GM23338 (cell line): ENCODE results near the gene PPFIA1. TPM values are rescaled to one million over a fixed set of nuclear protein-coding genes. Genes with fewer than 3 reads are reported as not detected.

ENCODE experiments used
- ATAC-seq: fragments of 200-7000 bp; cut with Tn5 transposase; 3 replicates; pipeline ENCODE4 v1.9.1; 2020
- DNase-seq: peaks from one replicate; pipeline ENCODE4 v3.0.0-alpha.2; 2015; ENCODE audit warnings: low spot score
- H2AFZ ChIP-seq: fragments of 200-600 bp; sonication (generic); 2 replicates; pipeline ENCODE4 v1.8.0; 2016; ENCODE audit warnings: antibody characterized with exemption, mild to moderate bottlenecking, moderate library complexity
- H3F3A ChIP-seq: fragments of 200-600 bp; sonication (generic); replicated peaks from 2 replicates; pipeline ENCODE4 v1.8.0; 2017; ENCODE audit warnings: antibody characterized with exemption, mixed run types, low read depth
- H3K27ac ChIP-seq: fragments of 200-600 bp; sonication (generic); 2 replicates; pipeline ENCODE4 v1.6.1; 2016; ENCODE audit warnings: low read depth
- H3K27me3 ChIP-seq: fragments of 200-600 bp; sonication (generic); 2 replicates; pipeline ENCODE4 v1.8.0; 2016; ENCODE audit warnings: mild to moderate bottlenecking, mixed run types, moderate library complexity; ENCODE audit not compliant: insufficient read depth
- H3K36me3 ChIP-seq: fragments of 200-600 bp; sonication (generic); 2 replicates; pipeline ENCODE4 v1.8.0; 2016; ENCODE audit warnings: mild to moderate bottlenecking; ENCODE audit not compliant: insufficient read depth
- H3K4me1 ChIP-seq: fragments of 200-600 bp; sonication (generic); 2 replicates; pipeline ENCODE4 v1.8.0; 2016; ENCODE audit warnings: mild to moderate bottlenecking, moderate library complexity; ENCODE audit not compliant: insufficient read depth
- H3K4me2 ChIP-seq: fragments of 200-600 bp; sonication (generic); 2 replicates; pipeline ENCODE4 v1.7.1; 2017; ENCODE audit warnings: mixed run types
- H3K4me3 ChIP-seq: fragments of 200-600 bp; sonication (generic); 2 replicates; pipeline ENCODE4 v1.6.1; 2016; ENCODE audit warnings: mixed run types
- H3K79me2 ChIP-seq: fragments of 200-600 bp; sonication (generic); replicated peaks from 2 replicates; pipeline ENCODE4 v1.8.0; 2017; ENCODE audit warnings: mild to moderate bottlenecking; ENCODE audit not compliant: insufficient read depth
- H3K9me2 ChIP-seq: fragments of 200-600 bp; sonication (generic); 2 replicates; pipeline ENCODE4 v1.8.0; 2017; ENCODE audit not compliant: insufficient read depth
- H4K20me1 ChIP-seq: fragments of 200-600 bp; sonication (generic); replicated peaks from 2 replicates; pipeline ENCODE4 v1.8.0; 2017; ENCODE audit warnings: mild to moderate bottlenecking; ENCODE audit not compliant: insufficient read depth
- H3K27ac Mint-ChIP-seq: 2 replicates; pipeline ENCODE4 v1.8.0; 2020; ENCODE audit warnings: inconsistent platforms, mild to moderate bottlenecking, moderate library complexity, mixed read lengths
- H3K27me3 Mint-ChIP-seq: 3 replicates; pipeline ENCODE4 v1.8.0; 2022; ENCODE audit warnings: low read depth, mild to moderate bottlenecking, moderate library complexity, mixed read lengths, inconsistent platforms; ENCODE audit not compliant: insufficient read depth, poor library complexity
- H3K36me3 Mint-ChIP-seq: 3 replicates; pipeline ENCODE4 v1.8.0; 2021; ENCODE audit warnings: low read depth, mild to moderate bottlenecking, inconsistent platforms, moderate library complexity, mixed read lengths
- H3K4me1 Mint-ChIP-seq: 3 replicates; pipeline ENCODE4 v1.8.0; 2020; ENCODE audit warnings: mild to moderate bottlenecking, inconsistent platforms, mixed read lengths
- H3K4me3 Mint-ChIP-seq: 3 replicates; pipeline ENCODE4 v1.8.0; 2021; ENCODE audit warnings: moderate library complexity, mild to moderate bottlenecking, inconsistent platforms, mixed read lengths
- H3K9me3 Mint-ChIP-seq: 3 replicates; pipeline ENCODE4 v1.8.0; 2020; ENCODE audit warnings: moderate library complexity, mild to moderate bottlenecking, inconsistent platforms, mixed read lengths
- STAT1 ChIP-seq: IDR thresholded peaks from one replicate; pipeline ENCODE4 v1.6.1; 2016; ENCODE audit warnings: antibody characterized with exemption; ENCODE audit not compliant: unreplicated experiment
- ZNF114 ChIP-seq: fragments of 250-450 bp; sonication (Bioruptor Pico); IDR thresholded peaks from 2 replicates; pipeline ENCODE4 v1.5.0; 2020; ENCODE audit warnings: mild to moderate bottlenecking, moderate library complexity
- ZNF331 ChIP-seq: fragments of 250-450 bp; sonication (Bioruptor Pico); IDR thresholded peaks from 2 replicates; pipeline ENCODE4 v1.5.0; 2020; ENCODE audit warnings: low read depth, mild to moderate bottlenecking, moderate library complexity
- polyA plus RNA-seq: library from polyadenylated mRNA; unstranded; fragments of >200 nt; fragmentation: Nextera tagmentation; extraction: Ambion mirVana; gene quantifications from 2 replicates; pipeline ENCODE4 v1.2.1, GENCODE V29; 2016
- total RNA-seq: library from RNA; depleted of rRNA; stranded (reverse); fragments of >200 nt; shearing (Covaris generic); gene quantifications from 2 replicates; pipeline ENCODE4 v1.2.3, GENCODE V29; 2014
- TF ChIP-seq, protein P1 (sequence below), 2 experiments: fragments of 200-600 bp in 1 of 2; sonication (generic) in 1 of 2; conservative IDR thresholded peaks; 2 replicates each; pipeline versions ENCODE4 v1.5.1 to v1.6.1; 2016 to 2017; ENCODE audit warnings: antibody characterized with exemption in 2 of 2, low read depth in 2 of 2, mild to moderate bottlenecking in 2 of 2, moderate library complexity in 1 of 2
- TF ChIP-seq, protein P2 (sequence below): IDR thresholded peaks from 2 replicates; pipeline ENCODE4 v1.6.1; 2016; ENCODE audit warnings: antibody characterized with exemption
- TF ChIP-seq, protein P3 (sequence below): fragments of 250-450 bp; sonication (Bioruptor Pico); IDR thresholded peaks from 2 replicates; pipeline ENCODE4 v1.5.0; 2020; ENCODE audit warnings: mild to moderate bottlenecking, moderate library complexity

The PPFIA1 gene
- total and polyA plus RNA-seq, 2 experiments from 2014 or later: 41.7 to 62.0 TPM

DNA sequence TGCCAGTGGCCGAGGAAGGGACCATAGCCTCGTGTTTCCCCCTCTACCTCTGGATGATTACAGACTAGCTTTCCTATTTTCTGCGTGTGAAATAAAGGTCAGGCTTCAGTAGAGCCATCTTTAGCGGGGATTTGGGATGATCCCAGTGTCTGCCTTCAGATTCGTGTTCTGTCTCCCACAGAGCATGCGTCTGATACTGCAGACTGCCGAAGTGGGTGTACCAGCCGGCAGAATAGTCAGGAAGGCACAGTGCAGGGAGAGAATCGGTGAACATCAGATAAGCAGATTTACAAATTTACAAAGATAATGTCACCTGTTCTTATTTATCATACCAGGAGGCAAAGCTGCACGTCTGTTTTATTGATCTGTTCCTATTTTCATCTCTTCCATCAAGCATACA, 138.9 kb downstream of the PPFIA1 start (continued):
- TF ChIP-seq, protein P1, sequence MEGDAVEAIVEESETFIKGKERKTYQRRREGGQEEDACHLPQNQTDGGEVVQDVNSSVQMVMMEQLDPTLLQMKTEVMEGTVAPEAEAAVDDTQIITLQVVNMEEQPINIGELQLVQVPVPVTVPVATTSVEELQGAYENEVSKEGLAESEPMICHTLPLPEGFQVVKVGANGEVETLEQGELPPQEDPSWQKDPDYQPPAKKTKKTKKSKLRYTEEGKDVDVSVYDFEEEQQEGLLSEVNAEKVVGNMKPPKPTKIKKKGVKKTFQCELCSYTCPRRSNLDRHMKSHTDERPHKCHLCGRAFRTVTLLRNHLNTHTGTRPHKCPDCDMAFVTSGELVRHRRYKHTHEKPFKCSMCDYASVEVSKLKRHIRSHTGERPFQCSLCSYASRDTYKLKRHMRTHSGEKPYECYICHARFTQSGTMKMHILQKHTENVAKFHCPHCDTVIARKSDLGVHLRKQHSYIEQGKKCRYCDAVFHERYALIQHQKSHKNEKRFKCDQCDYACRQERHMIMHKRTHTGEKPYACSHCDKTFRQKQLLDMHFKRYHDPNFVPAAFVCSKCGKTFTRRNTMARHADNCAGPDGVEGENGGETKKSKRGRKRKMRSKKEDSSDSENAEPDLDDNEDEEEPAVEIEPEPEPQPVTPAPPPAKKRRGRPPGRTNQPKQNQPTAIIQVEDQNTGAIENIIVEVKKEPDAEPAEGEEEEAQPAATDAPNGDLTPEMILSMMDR (conservative IDR thresholded peaks at IDR 0.05; ENCODE audit: low read depth in 2 of 2): no peak
- TF ChIP-seq, protein P2, sequence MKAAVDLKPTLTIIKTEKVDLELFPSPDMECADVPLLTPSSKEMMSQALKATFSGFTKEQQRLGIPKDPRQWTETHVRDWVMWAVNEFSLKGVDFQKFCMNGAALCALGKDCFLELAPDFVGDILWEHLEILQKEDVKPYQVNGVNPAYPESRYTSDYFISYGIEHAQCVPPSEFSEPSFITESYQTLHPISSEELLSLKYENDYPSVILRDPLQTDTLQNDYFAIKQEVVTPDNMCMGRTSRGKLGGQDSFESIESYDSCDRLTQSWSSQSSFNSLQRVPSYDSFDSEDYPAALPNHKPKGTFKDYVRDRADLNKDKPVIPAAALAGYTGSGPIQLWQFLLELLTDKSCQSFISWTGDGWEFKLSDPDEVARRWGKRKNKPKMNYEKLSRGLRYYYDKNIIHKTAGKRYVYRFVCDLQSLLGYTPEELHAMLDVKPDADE: no peak
- TF ChIP-seq ZNF114: no peak
- no peak for TF ChIP-seq STAT1

DNA sequence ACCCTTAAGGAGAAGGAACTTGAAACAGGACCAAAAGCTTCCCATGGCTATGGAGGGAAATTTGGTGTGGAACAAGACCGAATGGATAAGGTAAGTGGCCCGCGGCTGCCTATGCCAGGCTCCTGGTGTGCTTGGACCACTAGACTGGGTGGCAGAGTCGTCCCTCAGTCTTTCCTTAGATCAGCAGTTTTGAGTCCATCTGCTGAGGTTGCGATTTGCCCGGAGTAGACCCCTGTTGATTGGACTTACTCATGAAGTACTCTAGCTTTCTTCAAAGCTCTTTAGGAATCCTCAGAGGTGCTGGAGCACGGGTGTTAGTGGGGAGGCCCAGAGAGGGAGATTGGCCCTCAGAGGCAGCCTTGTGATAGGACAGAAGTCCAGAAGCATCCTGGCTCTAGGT, 139.4 kb downstream of the PPFIA1 start:
- peaks cover 12% of the 10 kb centered on the region for H4K20me1 ChIP-seq
- no peak for ATAC-seq
- H3K9me3 Mint-ChIP-seq: no peaks in the 10 kb centered on the region

More for the DNA sequence above, 139.4 kb downstream of the PPFIA1 start:
- Histone ChIP-seq H3K27ac (no peak overlapping the region), H3K4me2 (no peak overlapping the region), H3K4me1 (no peaks in the 10 kb centered on the region), H3K36me3 (peaks cover 72% of the 10 kb centered on the region), H3K9me2 (no peaks in the 10 kb centered on the region), H3K79me2 (peaks cover 24% of the 10 kb centered on the region), H3K27me3 (no peaks in the 10 kb centered on the region), H3F3A (peaks cover 11% of the 10 kb centered on the region), H3K4me3 (no peak overlapping the region), H2AFZ (no peak overlapping the region)
- peaks cover 84% of the 10 kb centered on the region for H3K36me3 Mint-ChIP-seq
- TF ChIP-seq, protein P3, sequence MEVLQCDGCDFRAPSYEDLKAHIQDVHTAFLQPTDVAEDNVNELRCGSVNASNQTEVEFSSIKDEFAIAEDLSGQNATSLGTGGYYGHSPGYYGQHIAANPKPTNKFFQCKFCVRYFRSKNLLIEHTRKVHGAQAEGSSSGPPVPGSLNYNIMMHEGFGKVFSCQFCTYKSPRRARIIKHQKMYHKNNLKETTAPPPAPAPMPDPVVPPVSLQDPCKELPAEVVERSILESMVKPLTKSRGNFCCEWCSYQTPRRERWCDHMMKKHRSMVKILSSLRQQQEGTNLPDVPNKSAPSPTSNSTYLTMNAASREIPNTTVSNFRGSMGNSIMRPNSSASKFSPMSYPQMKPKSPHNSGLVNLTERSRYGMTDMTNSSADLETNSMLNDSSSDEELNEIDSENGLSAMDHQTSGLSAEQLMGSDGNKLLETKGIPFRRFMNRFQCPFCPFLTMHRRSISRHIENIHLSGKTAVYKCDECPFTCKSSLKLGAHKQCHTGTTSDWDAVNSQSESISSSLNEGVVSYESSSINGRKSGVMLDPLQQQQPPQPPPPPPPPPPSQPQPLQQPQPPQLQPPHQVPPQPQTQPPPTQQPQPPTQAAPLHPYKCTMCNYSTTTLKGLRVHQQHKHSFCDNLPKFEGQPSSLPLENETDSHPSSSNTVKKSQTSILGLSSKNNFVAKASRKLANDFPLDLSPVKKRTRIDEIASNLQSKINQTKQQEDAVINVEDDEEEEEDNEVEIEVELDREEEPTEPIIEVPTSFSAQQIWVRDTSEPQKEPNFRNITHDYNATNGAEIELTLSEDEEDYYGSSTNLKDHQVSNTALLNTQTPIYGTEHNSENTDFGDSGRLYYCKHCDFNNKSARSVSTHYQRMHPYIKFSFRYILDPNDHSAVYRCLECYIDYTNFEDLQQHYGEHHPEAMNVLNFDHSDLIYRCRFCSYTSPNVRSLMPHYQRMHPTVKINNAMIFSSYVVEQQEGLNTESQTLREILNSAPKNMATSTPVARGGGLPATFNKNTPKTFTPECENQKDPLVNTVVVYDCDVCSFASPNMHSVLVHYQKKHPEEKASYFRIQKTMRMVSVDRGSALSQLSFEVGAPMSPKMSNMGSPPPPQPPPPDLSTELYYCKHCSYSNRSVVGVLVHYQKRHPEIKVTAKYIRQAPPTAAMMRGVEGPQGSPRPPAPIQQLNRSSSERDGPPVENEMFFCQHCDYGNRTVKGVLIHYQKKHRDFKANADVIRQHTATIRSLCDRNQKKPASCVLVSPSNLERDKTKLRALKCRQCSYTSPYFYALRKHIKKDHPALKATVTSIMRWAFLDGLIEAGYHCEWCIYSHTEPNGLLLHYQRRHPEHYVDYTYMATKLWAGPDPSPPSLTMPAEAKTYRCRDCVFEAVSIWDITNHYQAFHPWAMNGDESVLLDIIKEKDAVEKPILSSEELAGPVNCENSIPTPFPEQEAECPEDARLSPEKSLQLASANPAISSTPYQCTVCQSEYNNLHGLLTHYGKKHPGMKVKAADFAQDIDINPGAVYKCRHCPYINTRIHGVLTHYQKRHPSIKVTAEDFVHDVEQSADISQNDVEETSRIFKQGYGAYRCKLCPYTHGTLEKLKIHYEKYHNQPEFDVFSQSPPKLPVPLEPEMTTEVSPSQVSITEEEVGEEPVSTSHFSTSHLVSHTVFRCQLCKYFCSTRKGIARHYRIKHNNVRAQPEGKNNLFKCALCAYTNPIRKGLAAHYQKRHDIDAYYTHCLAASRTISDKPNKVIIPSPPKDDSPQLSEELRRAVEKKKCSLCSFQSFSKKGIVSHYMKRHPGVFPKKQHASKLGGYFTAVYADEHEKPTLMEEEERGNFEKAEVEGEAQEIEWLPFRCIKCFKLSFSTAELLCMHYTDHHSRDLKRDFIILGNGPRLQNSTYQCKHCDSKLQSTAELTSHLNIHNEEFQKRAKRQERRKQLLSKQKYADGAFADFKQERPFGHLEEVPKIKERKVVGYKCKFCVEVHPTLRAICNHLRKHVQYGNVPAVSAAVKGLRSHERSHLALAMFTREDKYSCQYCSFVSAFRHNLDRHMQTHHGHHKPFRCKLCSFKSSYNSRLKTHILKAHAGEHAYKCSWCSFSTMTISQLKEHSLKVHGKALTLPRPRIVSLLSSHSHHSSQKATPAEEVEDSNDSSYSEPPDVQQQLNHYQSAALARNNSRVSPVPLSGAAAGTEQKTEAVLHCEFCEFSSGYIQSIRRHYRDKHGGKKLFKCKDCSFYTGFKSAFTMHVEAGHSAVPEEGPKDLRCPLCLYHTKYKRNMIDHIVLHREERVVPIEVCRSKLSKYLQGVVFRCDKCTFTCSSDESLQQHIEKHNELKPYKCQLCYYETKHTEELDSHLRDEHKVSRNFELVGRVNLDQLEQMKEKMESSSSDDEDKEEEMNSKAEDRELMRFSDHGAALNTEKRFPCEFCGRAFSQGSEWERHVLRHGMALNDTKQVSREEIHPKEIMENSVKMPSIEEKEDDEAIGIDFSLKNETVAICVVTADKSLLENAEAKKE: no peak
- TF ChIP-seq ZNF114 (no peak), ZNF331 (CRISPR knock-in tag) (no peak)
- H3K27me3 Mint-ChIP-seq: peaks cover 6% of the 10 kb centered on the region
- no peak for DNase-seq
- no peak overlapping the region for H3K27ac Mint-ChIP-seq
- H3K4me1 Mint-ChIP-seq: no peaks in the 10 kb centered on the region
- H3K4me3 Mint-ChIP-seq: no peak overlapping the region
